ENCODE measurements around the gene MAP2K1.

GRCh38 chr15:66429117-66429516, 42.4 kb downstream of the MAP2K1 start:
- TF ChIP-seq POLR2A (IDR thresholded peaks at IDR 0.05; ENCODE audit: extremely low read depth, insufficient read length) (no peak), CTCF (IDR thresholded peaks at IDR 0.05; ENCODE audit: low read depth, low read length) (no peak), MAX (IDR thresholded peaks at IDR 0.05; ENCODE audit: low read depth, low read length) (peak; percentile 5; the same call in 1 of the 2 replicates), MYC (IDR thresholded peaks at IDR 0.05; ENCODE audit: low read depth, low read length) (no peak)

Measured in NB4 (cell line).